Thyroid gland (tissue), 4 donors: Measurements from ENCODE around the gene FAM53B. TPM values are rescaled to one million over a fixed set of nuclear protein-coding genes. Genes with fewer than 3 reads are reported as not detected.

Experiments used
- DNase-seq, 2 donors: peaks; one replicate each; pipeline ENCODE4 v3.0.0-alpha.2; 2019
- H3K27ac ChIP-seq, 3 donors: fragments of 200-600 bp; sonication (generic); 1 replicate in 2 of 3; 2 replicates in 1 of 3; pipeline ENCODE4 v1.5.1; 2016 to 2019; ENCODE audit warnings: mild to moderate bottlenecking in 1 of 3, moderate library complexity in 1 of 3
- H3K27me3 ChIP-seq: fragments of 200-600 bp; sonication (generic); one replicate; pipeline ENCODE4 v1.5.1; 2019
- H3K36me3 ChIP-seq, 2 donors: fragments of 200-600 bp; sonication (generic); one replicate each; pipeline ENCODE4 v1.5.1; 2016 to 2019
- H3K4me1 ChIP-seq, 2 donors: fragments of 200-600 bp; sonication (generic); one replicate each; pipeline ENCODE4 v1.5.1; 2017 to 2019
- H3K4me3 ChIP-seq, 3 donors: fragments of 200-600 bp; sonication (generic); replicated peaks in 1 of 3; 1 replicate in 2 of 3; 2 replicates in 1 of 3; pipeline ENCODE4 v1.5.1; 2016; ENCODE audit warnings: mild to moderate bottlenecking in 1 of 3
- H3K9me3 ChIP-seq: fragments of 200-600 bp; sonication (generic); one replicate; pipeline ENCODE4 v1.5.1; 2017
- POLR2A ChIP-seq, 2 donors: fragments of 450-650 bp; IDR thresholded peaks; one replicate each; pipeline ENCODE4 v1.6.1; 2017; ENCODE audit warnings: antibody characterized with exemption in 2 of 2, mild to moderate bottlenecking in 2 of 2, moderate library complexity in 1 of 2
- WGBS, 2 donors: methylation state at CpG; one replicate each; pipeline ENCODE4 v1.1.5; 2017; 5-methylcytosine and 5-hydroxymethylcytosine counted together
- intact Hi-C: fragments of 100-400 bp; cut with DNase I; formaldehyde crosslinking; loops from one replicate; pipeline ENCODE4 v1.15.1; 2023
- total RNA-seq, 4 donors: library from RNA; depleted of rRNA; stranded (reverse); fragments of >200 nt; gene quantifications; one replicate each; pipeline ENCODE4 v1.2.3, GENCODE V29; 2016
- TF ChIP-seq, protein P1 (sequence below), 6 experiments: fragments of 200-600 bp in 3 of 6; fragments of 450-650 bp in 3 of 6; sonication (generic) in 3 of 6; IDR thresholded peaks; one replicate each; pipeline ENCODE4 v1.5.1; 2016 to 2019; ENCODE audit warnings: antibody characterized with exemption in 6 of 6, mild to moderate bottlenecking in 2 of 6, inconsistent platforms in 1 of 6, moderate library complexity in 1 of 6

FAM53B gene
- total RNA-seq, 4 donors from 2014 or later: 37.6 to 96.3 (median 80.4) TPM

DNA sequence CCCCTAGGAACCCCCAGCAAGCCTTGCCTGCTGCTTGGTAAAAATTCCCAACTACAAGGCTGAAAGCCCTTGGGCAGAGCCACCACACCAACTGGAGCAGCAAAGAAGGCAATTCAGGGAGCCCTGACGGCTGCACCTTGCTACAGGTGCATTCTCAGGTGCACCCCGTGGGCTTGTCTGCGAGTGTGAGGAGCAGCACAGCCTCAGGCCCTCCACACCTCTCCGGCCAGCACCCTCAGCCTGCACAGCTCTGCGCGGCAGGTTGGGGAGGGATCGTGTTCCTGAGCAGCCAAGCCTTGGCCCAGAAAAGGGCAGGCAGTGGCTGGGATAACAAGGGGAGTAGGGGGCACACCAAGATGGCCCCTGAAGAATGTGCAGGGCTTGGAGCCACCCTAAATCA lies 104.1 kb downstream of the FAM53B start:
- TF ChIP-seq, protein P1, sequence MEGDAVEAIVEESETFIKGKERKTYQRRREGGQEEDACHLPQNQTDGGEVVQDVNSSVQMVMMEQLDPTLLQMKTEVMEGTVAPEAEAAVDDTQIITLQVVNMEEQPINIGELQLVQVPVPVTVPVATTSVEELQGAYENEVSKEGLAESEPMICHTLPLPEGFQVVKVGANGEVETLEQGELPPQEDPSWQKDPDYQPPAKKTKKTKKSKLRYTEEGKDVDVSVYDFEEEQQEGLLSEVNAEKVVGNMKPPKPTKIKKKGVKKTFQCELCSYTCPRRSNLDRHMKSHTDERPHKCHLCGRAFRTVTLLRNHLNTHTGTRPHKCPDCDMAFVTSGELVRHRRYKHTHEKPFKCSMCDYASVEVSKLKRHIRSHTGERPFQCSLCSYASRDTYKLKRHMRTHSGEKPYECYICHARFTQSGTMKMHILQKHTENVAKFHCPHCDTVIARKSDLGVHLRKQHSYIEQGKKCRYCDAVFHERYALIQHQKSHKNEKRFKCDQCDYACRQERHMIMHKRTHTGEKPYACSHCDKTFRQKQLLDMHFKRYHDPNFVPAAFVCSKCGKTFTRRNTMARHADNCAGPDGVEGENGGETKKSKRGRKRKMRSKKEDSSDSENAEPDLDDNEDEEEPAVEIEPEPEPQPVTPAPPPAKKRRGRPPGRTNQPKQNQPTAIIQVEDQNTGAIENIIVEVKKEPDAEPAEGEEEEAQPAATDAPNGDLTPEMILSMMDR (IDR thresholded peaks at IDR 0.05): no peak
- no peak for TF ChIP-seq POLR2A (IDR thresholded peaks at IDR 0.05)
- peak overlapping the region; percentile 83 to 86 (median 84) for H3K27ac ChIP-seq
- no peak overlapping the region for H3K4me3 ChIP-seq
- 64 to 84% methylated on average over 5 to 7 of the region's 7 CpGs for WGBS, 2 donors
- no peaks in the 10 kb centered on the region for H3K9me3 ChIP-seq
- no peaks in the 10 kb centered on the region for H3K36me3 ChIP-seq
- no peaks in the 10 kb centered on the region for H3K27me3 ChIP-seq
- intact Hi-C loops: no loop called here
- peak in 1 of 2 donors; percentile 44 for DNase-seq
- peaks cover 62 to 67% of the 10 kb centered on the region in 2 donors for H3K4me1 ChIP-seq

DNA sequence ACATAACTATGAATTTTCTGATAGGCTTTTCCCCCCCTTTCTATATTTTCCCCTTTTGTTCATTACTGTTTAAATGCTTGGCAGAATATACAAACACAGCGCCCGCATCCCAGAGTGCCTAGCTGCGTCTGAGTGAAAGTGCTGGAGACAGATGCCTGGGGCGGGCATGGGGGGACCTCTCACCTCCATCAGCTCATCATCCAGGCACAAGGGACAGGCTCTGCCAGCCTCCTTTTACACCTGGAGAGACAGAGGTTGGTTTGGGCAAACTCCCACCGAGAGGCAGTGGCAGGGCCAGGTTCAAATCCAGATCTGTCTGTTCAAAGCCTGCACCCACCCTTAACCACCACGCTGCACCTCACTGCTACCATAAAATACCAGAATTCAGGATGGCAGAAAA lies 104.5 kb downstream of the FAM53B start:
- H3K27ac ChIP-seq: peak overlapping the region; percentile 83 to 86 (median 84)
- DNase-seq: no peak
- TF ChIP-seq, protein P1 (IDR thresholded peaks at IDR 0.05): no peak
- TF ChIP-seq POLR2A (IDR thresholded peaks at IDR 0.05): no peak
- no peaks in the 10 kb centered on the region for H3K9me3 ChIP-seq
- intact Hi-C loops: no loop called here
- peaks cover 60 to 63% of the 10 kb centered on the region in 2 donors for H3K4me1 ChIP-seq
- H3K36me3 ChIP-seq: no peaks in the 10 kb centered on the region
- WGBS, 2 donors: 91 to 96% methylated on average over 6 of the region's 6 CpGs
- no peaks in the 10 kb centered on the region for H3K27me3 ChIP-seq
- H3K4me3 ChIP-seq: no peak overlapping the region

DNA sequence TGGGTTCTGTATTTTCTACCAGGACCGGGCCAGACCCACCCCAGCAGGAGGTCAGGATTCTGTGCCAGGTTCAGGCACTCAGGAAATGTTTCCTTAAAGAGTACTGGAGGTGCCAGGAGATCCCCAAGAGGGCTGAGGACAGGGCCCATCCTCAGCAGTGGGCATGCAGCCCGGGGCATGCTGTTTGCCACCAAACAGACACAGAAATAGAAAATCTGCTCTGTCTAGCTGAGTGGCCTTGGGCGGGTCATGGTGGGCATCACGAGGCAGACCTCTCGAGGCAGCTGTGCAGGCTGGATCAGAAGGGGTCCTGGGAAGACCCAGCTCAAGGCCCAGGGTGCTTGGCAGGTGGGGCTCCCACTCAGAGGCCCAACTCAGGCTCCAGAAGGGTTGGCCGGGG lies 105.0 kb downstream of the FAM53B start:
- TF ChIP-seq, protein P1 (IDR thresholded peaks at IDR 0.05): no peak
- TF ChIP-seq POLR2A (IDR thresholded peaks at IDR 0.05): no peak
- peaks cover 56 to 59% of the 10 kb centered on the region in 2 donors for H3K4me1 ChIP-seq
- no peaks in the 10 kb centered on the region for H3K9me3 ChIP-seq
- no peaks in the 10 kb centered on the region for H3K36me3 ChIP-seq
- WGBS, 2 donors: 52 to 56% methylated on average over 6 of the region's 6 CpGs
- intact Hi-C loops: no loop called here
- H3K27me3 ChIP-seq: no peaks in the 10 kb centered on the region
- H3K27ac ChIP-seq: peak overlapping the region; percentile 83 to 86 (median 84)
- no peak overlapping the region for H3K4me3 ChIP-seq
- peak; percentile 70 to 76 for DNase-seq

DNA sequence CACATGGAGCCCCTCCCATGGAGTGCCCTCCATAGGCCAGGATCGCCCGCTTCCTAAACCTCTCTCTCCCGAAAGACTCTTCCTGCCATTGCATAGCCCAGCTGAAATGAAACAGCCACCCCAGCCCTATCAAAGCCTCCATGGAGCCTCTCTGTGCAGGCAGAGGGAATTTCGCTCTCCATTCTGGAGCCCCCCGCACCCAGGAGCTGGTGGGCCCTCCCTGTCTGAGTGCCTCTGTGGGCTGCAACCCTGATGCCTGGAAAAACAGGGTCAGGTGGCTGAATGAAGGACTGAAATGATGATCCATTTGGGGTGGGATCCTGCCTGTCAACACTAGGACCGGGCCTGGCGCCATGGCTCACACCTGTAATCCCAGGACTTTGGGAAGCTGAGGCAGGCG lies 106.4 kb downstream of the FAM53B start:
- peaks cover 50% of the 10 kb centered on the region in 2 donors for H3K4me1 ChIP-seq
- peak overlapping the region in 2 of 3 donors; percentile 83 to 86 for H3K27ac ChIP-seq
- H3K27me3 ChIP-seq: no peaks in the 10 kb centered on the region
- WGBS, 2 donors: 97 to 99% methylated on average over 8 of the region's 8 CpGs
- TF ChIP-seq, protein P1 (IDR thresholded peaks at IDR 0.05): no peak
- H3K4me3 ChIP-seq: no peak overlapping the region
- DNase-seq: no peak
- no peaks in the 10 kb centered on the region for H3K36me3 ChIP-seq
- intact Hi-C loops: no loop called here
- no peaks in the 10 kb centered on the region for H3K9me3 ChIP-seq

DNA sequence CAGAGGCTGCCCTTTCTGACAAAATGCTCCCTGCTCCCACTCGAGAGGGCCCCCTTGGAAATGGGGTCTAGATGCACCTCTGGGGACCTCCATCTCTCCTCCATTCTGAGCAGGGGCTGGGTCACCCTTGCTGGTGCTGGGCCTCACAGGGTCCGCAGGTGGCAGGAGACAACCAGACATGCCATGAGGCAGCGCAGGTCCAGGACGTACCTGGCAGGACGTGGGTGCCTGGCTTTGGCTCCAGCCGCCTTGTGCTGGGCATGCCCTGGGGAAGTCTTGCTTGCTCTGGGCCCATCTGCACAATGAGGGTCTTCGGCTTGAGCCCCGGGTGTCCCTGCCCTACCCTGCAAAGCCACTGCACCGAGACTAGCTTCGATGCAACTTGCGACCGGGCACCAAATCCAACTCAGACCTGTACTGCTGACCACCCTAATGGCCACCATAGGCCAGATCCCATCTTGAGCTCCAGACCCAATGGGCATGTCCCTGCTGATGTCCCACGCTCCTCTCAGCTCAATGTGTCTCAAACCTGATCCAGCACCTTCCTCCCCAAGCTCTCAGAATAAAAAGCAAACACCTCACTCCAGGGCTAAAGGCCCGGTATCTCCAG lies 107.0 kb downstream of the FAM53B start:
- H3K36me3 ChIP-seq: no peaks in the 10 kb centered on the region
- H3K27ac ChIP-seq: peak overlapping the region in 1 of 3 donors; percentile 86
- H3K9me3 ChIP-seq: no peaks in the 10 kb centered on the region
- intact Hi-C loops: no loop called here
- TF ChIP-seq, protein P1 (IDR thresholded peaks at IDR 0.05): no peak
- no peak for TF ChIP-seq POLR2A (IDR thresholded peaks at IDR 0.05)
- no peaks in the 10 kb centered on the region for H3K27me3 ChIP-seq
- WGBS, 2 donors: 96% methylated on average over 9 of the region's 14 CpGs
- DNase-seq: no peak
- no peak overlapping the region for H3K4me3 ChIP-seq
- peaks cover 49 to 50% of the 10 kb centered on the region in 2 donors for H3K4me1 ChIP-seq
